Astrocyte (in vitro differentiated cells and primary cell): ENCODE data around the gene DNAI4.

Experiments used
- CTCF ChIP-seq: IDR thresholded peaks from 2 replicates; pipeline ENCODE4 v1.5.1; 2011; ENCODE audit warnings: low read depth, mild to moderate bottlenecking, inconsistent platforms, low read length, moderate library complexity; ENCODE audit not compliant: insufficient read depth
- EZH2 ChIP-seq: IDR thresholded peaks from 2 replicates; pipeline ENCODE4 v1.6.1; 2012; ENCODE audit warnings: mild to moderate bottlenecking, low read length, inconsistent platforms; ENCODE audit not compliant: insufficient read depth

GRCh38 chr1:66927528-66927927 lies 2.9 kb upstream of the DNAI4 start:
- TF ChIP-seq CTCF: no peak
- no peak for TF ChIP-seq EZH2
